Measurements from ENCODE around the gene FST.

The FST gene, protein sequence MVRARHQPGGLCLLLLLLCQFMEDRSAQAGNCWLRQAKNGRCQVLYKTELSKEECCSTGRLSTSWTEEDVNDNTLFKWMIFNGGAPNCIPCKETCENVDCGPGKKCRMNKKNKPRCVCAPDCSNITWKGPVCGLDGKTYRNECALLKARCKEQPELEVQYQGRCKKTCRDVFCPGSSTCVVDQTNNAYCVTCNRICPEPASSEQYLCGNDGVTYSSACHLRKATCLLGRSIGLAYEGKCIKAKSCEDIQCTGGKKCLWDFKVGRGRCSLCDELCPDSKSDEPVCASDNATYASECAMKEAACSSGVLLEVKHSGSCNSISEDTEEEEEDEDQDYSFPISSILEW

DNA sequence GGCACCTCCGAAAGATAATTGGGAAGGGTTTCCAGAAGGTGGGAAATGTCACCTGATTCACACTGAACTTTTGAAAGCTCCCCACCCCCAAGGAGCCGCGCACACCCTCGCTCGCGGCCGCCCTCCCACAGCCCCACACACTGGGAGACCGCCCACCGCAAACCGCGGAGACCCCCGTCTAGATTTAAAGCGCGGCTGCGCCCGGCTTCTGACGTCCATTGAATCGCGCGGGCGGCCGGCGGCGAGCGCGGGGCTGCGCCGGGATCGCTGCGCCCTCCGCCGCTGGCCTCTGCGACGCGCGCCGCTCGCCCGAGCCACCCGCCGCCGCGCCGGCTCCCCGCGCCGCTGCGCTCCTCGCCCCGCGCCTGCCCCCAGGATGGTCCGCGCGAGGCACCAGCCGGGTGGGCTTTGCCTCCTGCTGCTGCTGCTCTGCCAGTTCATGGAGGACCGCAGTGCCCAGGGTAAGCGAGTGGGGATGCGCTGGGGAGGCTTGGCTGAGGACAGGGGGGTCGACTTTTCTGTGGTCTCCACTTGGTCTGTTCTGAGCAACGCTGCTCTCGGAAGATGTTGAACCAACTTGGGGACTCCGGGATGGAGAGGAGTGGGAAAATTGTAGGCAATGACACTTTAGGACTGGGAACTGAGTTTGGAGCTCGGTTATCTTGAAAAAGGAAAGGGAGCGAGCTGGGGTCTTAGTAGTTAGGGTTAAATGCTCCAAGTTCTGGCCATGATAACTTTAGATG lies at the start of gene FST:
TSS of gene FST (plus strand) at position 214 of the 743 bp plus-strand sequence. CDS start at position 377, 163 bp downstream.
- TF ChIP-seq, protein P1, sequence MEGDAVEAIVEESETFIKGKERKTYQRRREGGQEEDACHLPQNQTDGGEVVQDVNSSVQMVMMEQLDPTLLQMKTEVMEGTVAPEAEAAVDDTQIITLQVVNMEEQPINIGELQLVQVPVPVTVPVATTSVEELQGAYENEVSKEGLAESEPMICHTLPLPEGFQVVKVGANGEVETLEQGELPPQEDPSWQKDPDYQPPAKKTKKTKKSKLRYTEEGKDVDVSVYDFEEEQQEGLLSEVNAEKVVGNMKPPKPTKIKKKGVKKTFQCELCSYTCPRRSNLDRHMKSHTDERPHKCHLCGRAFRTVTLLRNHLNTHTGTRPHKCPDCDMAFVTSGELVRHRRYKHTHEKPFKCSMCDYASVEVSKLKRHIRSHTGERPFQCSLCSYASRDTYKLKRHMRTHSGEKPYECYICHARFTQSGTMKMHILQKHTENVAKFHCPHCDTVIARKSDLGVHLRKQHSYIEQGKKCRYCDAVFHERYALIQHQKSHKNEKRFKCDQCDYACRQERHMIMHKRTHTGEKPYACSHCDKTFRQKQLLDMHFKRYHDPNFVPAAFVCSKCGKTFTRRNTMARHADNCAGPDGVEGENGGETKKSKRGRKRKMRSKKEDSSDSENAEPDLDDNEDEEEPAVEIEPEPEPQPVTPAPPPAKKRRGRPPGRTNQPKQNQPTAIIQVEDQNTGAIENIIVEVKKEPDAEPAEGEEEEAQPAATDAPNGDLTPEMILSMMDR (IDR thresholded peaks at IDR 0.05; ENCODE audit: borderline replicate concordance, control extremely low read depth, extremely low read depth, insufficient read depth, missing control alignments), result no peak
- in situ Hi-C loops (cut with MboI; ENCODE audit: low sequenced_read_pairs, unreplicated experiment), result loop anchor here (25.0 kb wide), 1 partner anchor 732 kb away; no protein-coding TSS in a partner anchor
- DNase-seq (ENCODE audit: low spot score), result peak; percentile 53

DNA sequence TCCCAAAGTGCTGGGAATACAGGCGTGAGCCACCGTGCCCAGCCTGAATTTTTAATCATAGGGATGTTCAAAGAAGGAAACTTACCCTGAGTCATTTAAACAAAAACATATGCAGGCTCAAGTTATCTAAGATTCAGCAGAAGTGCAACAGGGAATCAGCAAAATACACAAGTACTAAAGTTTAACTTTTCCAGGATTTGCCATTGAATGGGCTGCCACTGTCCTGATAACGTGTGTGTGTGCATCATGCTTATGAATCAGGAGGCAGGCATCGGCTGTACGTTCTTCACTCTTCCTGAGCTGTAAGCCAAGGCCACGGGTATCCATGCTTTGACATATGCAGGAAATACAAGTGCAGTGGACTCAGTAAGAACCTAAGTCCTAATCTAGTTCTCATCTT lies 48.8 kb upstream of the FST start:
- in situ Hi-C loops (cut with MboI; ENCODE audit: low sequenced_read_pairs, unreplicated experiment), result no loop called here
- DNase-seq (ENCODE audit: low spot score), result no peak
- TF ChIP-seq, protein P1 (IDR thresholded peaks at IDR 0.05; ENCODE audit: borderline replicate concordance, control extremely low read depth, extremely low read depth, insufficient read depth, missing control alignments), result no peak

DNA sequence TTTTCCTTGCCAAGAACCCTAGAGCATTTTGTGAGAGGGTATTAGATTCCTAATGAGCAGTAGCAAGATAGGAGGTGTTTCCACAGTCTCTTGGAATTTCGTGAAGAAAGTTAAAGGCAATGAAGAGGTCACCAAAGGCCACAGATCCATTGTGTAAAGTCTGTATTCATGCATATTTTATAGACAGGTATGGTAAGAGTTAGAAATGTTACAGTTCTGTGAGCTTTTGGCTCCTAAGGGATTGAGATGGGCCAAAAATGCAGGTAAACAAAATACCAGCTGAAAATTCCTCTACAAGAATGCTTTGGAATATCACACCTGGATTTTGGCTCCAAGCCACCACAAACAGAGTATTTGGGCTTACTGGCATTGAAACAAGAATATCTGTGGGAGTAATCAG lies 47.4 kb upstream of the FST start:
- DNase-seq (ENCODE audit: low spot score), result no peak
- TF ChIP-seq, protein P1 (IDR thresholded peaks at IDR 0.05; ENCODE audit: borderline replicate concordance, control extremely low read depth, extremely low read depth, insufficient read depth, missing control alignments), result no peak
- in situ Hi-C loops (cut with MboI; ENCODE audit: low sequenced_read_pairs, unreplicated experiment), result no loop called here

DNA sequence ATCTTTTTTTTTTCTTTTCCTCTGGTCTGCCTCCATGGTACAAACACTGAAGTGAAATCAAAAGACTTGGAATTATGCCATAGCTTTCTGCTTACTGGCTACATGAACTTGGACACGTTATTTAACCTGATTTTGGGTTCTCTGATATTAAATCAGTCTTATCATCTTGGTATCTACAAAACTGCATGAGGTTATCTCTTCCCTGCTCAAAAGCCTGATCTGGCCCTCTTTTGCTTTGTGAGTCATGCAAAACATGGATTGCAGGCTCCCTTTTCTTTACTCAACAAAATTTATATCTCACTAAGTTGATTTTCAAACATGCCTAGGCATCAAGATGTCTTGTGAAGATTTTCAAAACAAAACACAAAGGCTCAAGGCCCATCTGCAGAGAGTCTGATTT lies 45.9 kb upstream of the FST start:
- DNase-seq (ENCODE audit: low spot score), result no peak
- in situ Hi-C loops (cut with MboI; ENCODE audit: low sequenced_read_pairs, unreplicated experiment), result no loop called here

DNA sequence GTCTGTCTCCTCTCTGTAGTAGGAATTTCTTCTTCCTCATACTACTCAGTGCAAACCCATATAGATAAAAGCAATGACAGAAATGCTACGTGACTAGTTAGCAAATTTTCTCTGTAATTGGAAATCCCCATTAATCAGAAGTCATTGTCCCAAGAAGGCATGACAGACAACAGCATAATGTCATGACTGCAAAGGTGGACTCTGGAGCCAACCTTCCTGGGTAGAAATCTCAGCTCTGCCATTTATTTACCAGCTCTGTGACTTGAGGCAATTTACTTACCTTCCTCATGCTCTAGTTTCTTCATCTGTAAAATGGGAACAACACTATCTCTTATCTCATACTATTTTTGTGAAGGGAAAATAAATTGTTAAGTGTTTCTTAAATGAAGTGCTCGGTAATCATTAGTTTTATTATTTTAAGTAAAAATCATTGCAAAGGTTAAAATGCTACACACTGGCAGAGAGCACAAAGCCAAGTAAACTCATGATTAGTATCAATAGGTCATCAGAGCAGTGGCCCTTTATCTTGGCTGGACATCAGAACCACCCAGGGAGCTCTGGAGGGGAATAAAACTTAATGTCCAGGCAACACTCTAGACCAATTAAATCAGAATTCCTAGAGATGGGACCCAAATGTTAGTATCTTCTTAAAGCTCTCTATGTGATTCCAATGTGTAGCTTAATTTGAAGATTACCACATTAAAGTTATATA lies 43.8 kb upstream of the FST start:
- no peak for DNase-seq (ENCODE audit: low spot score)
- in situ Hi-C loops (cut with MboI; ENCODE audit: low sequenced_read_pairs, unreplicated experiment), result no loop called here
- TF ChIP-seq, protein P1 (IDR thresholded peaks at IDR 0.05; ENCODE audit: borderline replicate concordance, control extremely low read depth, extremely low read depth, insufficient read depth, missing control alignments), result no peak

More for the DNA sequence above, 45.9 kb upstream of the FST start:
- TF ChIP-seq, protein P1 (IDR thresholded peaks at IDR 0.05; ENCODE audit: borderline replicate concordance, control extremely low read depth, extremely low read depth, insufficient read depth, missing control alignments), result no peak

DNA sequence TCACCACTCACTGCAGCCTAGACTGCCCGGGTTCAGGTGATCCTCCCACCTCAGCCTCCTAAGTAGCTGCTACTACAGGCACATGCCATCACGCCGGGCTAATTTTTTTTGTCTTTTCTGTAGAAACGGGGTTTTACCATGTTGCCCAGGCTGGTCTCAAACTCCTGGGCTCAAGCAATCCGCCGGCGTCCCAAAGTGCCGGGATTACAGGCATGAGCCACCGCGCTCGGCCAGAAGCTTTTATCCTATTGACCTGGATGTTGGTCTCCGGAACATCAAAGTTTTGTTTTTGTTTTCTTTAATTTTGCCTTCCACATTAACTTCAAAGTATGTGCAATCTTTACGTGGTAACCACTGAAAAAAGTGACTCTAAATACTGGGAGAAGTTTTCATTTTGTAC lies 42.4 kb upstream of the FST start:
- no peak for DNase-seq (ENCODE audit: low spot score)
- TF ChIP-seq, protein P1 (IDR thresholded peaks at IDR 0.05; ENCODE audit: borderline replicate concordance, control extremely low read depth, extremely low read depth, insufficient read depth, missing control alignments), result no peak
- in situ Hi-C loops (cut with MboI; ENCODE audit: low sequenced_read_pairs, unreplicated experiment), result no loop called here
